PC-9 (cell line): ENCODE results near the gene HPS1.

ENCODE experiments used
- EZH2 ChIP-seq: fragments of 200-600 bp; sonication (generic); IDR thresholded peaks from 2 replicates; pipeline ENCODE4 v1.8.0; 2017; ENCODE audit warnings: antibody characterized with exemption, low read depth
- TF ChIP-seq, protein P1 (sequence below): fragments of 200-600 bp; sonication (generic); conservative IDR thresholded peaks from 2 replicates; pipeline ENCODE4 v1.6.1; 2017; ENCODE audit warnings: mixed run types, antibody characterized with exemption, mild to moderate bottlenecking, moderate library complexity

GRCh38 chr10:98399784-98400183 lies 47.0 kb downstream of the HPS1 start:
- TF ChIP-seq EZH2 = no peak
- TF ChIP-seq, protein P1, sequence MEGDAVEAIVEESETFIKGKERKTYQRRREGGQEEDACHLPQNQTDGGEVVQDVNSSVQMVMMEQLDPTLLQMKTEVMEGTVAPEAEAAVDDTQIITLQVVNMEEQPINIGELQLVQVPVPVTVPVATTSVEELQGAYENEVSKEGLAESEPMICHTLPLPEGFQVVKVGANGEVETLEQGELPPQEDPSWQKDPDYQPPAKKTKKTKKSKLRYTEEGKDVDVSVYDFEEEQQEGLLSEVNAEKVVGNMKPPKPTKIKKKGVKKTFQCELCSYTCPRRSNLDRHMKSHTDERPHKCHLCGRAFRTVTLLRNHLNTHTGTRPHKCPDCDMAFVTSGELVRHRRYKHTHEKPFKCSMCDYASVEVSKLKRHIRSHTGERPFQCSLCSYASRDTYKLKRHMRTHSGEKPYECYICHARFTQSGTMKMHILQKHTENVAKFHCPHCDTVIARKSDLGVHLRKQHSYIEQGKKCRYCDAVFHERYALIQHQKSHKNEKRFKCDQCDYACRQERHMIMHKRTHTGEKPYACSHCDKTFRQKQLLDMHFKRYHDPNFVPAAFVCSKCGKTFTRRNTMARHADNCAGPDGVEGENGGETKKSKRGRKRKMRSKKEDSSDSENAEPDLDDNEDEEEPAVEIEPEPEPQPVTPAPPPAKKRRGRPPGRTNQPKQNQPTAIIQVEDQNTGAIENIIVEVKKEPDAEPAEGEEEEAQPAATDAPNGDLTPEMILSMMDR = no peak
